Ishikawa (cell line): Measurements from ENCODE around the gene SCAP.

Experiments used
- MAX ChIP-seq: IDR thresholded peaks from 2 replicates; pipeline ENCODE4 v1.6.1; 2012
- ZBTB7A ChIP-seq: IDR thresholded peaks from 2 replicates; pipeline ENCODE4 v1.6.1; 2012; ENCODE audit warnings: low read depth

GRCh38 chr3:47512416-47513124, 36.8 kb upstream of the SCAP start:
- TF ChIP-seq ZBTB7A (no peak), MAX (no peak)
